BJ (cell line): ENCODE measurements around the gene NDUFB6. TPM values are rescaled to one million over a fixed set of nuclear protein-coding genes. Genes with fewer than 3 reads are reported as not detected.

Experiments
- CTCF ChIA-PET: fragments of 350-600 bp; formaldehyde crosslinking; extraction: SDS; loops from one replicate; lab custom pipeline; 2021; ENCODE audit warnings: antibody characterized with exemption, inconsistent platforms; lab: Yijun Ruan, JAX
- POLR2A ChIA-PET: fragments of 300-600 bp; sonication (Branson Sonifier 250); formaldehyde crosslinking; extraction: SDS; loops from one replicate; lab custom pipeline; 2021; ENCODE audit warnings: antibody characterized with exemption; lab: Charles Lee
- DNase-seq: peaks from one replicate; pipeline ENCODE4 v3.0.0-alpha.2; 2011; ENCODE audit warnings: low read depth
- H3K27me3 ChIP-seq: 2 replicates; pipeline ENCODE4 v1.6.0; 2011; ENCODE audit warnings: low read length; ENCODE audit not compliant: control insufficient read depth, insufficient read depth
- H3K36me3 ChIP-seq: 2 replicates; pipeline ENCODE4 v1.5.1; 2011; ENCODE audit warnings: low read length; ENCODE audit not compliant: control insufficient read depth, insufficient read depth
- H3K4me3 ChIP-seq: 2 replicates; pipeline ENCODE4 v1.5.1; 2011; ENCODE audit warnings: low read depth, mild to moderate bottlenecking, control low read depth, low read length
- CTCF ChIP-seq: IDR thresholded peaks from 2 replicates; pipeline ENCODE4 v1.5.1; 2011; ENCODE audit warnings: low read depth, mild to moderate bottlenecking, control low read depth, inconsistent platforms, low read length, moderate library complexity; ENCODE audit not compliant: insufficient read depth
- polyA plus RNA-seq: library from polyadenylated mRNA; depleted of rRNA; stranded (reverse); fragments of >200 nt; gene quantifications from 2 replicates; pipeline ENCODE4 v1.2.3, GENCODE V29; 2011

NDUFB6 gene
- polyA plus RNA-seq, 1 experiment, result 72.5 TPM

GRCh38 chr9:32596936-32597335, 24.0 kb upstream of the NDUFB6 start:
- Histone ChIP-seq H3K36me3 (no peaks in the 10 kb centered on the region), H3K27me3 (no peaks in the 10 kb centered on the region), H3K4me3 (no peak overlapping the region)
- no peak for DNase-seq
- ChIA-PET POLR2A (no interaction called here), CTCF (interaction anchor here (0.7 kb wide), 1 partner anchor 16 kb away, joined by 3 read pairs; no protein-coding TSS in a partner anchor)
- no peak for TF ChIP-seq CTCF

- H3K4me3 ChIP-seq, result no peak overlapping the region
- ChIA-PET CTCF (interaction anchor here (0.7 kb wide), 1 partner anchor 15 kb away, joined by 3 read pairs; no protein-coding TSS in a partner anchor), POLR2A (no interaction called here)
- H3K36me3 ChIP-seq, result no peaks in the 10 kb centered on the region
- no peak for TF ChIP-seq CTCF
- no peak for DNase-seq
- no peaks in the 10 kb centered on the region for H3K27me3 ChIP-seq
Measured at GRCh38 chr9:32596096-32596865, 23.3 kb upstream of the NDUFB6 start.

GRCh38 chr9:32590898-32591297, 17.9 kb upstream of the NDUFB6 start:
- no peak for DNase-seq
- ChIA-PET CTCF (interaction anchor here (2.0 to 5.4 kb wide), 3 partner anchors 10 to 377 kb away, joined by 14 to 72 read pairs (median 37); no protein-coding TSS in a partner anchor), POLR2A (no interaction called here)
- Histone ChIP-seq H3K27me3 (peaks cover 1% of the 10 kb centered on the region; the same call in 1 of the 2 replicates), H3K4me3 (no peak overlapping the region), H3K36me3 (no peaks in the 10 kb centered on the region)
- no peak for TF ChIP-seq CTCF

- POLR2A ChIA-PET, result no interaction called here
- Histone ChIP-seq H3K27me3 (peaks cover 1% of the 10 kb centered on the region; the same call in 1 of the 2 replicates), H3K4me3 (no peak overlapping the region), H3K36me3 (no peaks in the 10 kb centered on the region)
- TF ChIP-seq CTCF, result no peak
- CTCF ChIA-PET, result interaction anchor here (2.0 to 5.4 kb wide), 3 partner anchors 10 to 378 kb away, joined by 14 to 72 read pairs (median 37); no protein-coding TSS in a partner anchor
- DNase-seq, result no peak
Measured at GRCh38 chr9:32590476-32590875, 17.5 kb upstream of the NDUFB6 start.

- H3K4me3 ChIP-seq, result no peak overlapping the region
- ChIA-PET POLR2A (no interaction called here), CTCF (interaction anchor here (0.7 to 5.4 kb wide), 14 partner anchors 9 to 387 kb away, joined by 3 to 72 read pairs (median 4); no protein-coding TSS in a partner anchor)
- no peaks in the 10 kb centered on the region for H3K36me3 ChIP-seq
- peak; percentile 60 for TF ChIP-seq CTCF
- no peak for DNase-seq
- H3K27me3 ChIP-seq, result peaks cover 1% of the 10 kb centered on the region; the same call in 1 of the 2 replicates
Measured at GRCh38 chr9:32589083-32589723, 16.2 kb upstream of the NDUFB6 start.
